Left ventricle myocardium inferior (tissue), 1 donor: ENCODE data around the gene THBS1. TPM values are rescaled to one million over a fixed set of nuclear protein-coding genes. Genes with fewer than 3 reads are reported as not detected.

Experiments used
- DNase-seq: peaks from one replicate; pipeline ENCODE4 v3.0.0-alpha.2; 2020
- H3K27ac ChIP-seq: fragments of 200-600 bp; replicated peaks from 2 replicates; pipeline ENCODE4 v1.8.0; 2021
- H3K27me3 ChIP-seq: fragments of 200-600 bp; 2 replicates; pipeline ENCODE4 v1.8.0; 2021; ENCODE audit warnings: low read depth
- H3K36me3 ChIP-seq: fragments of 200-600 bp; 2 replicates; pipeline ENCODE4 v1.8.0; 2021
- H3K4me1 ChIP-seq: fragments of 200-600 bp; 2 replicates; pipeline ENCODE4 v1.8.0; 2021
- H3K4me3 ChIP-seq: fragments of 200-600 bp; 2 replicates; pipeline ENCODE4 v1.8.0; 2021; ENCODE audit warnings: mild to moderate bottlenecking, moderate library complexity
- H3K9me3 ChIP-seq: fragments of 200-600 bp; replicated peaks from 2 replicates; pipeline ENCODE4 v1.8.0; 2021
- intact Hi-C: fragments of 100-400 bp; cut with micrococcal nuclease; formaldehyde crosslinking; loops from one replicate; pipeline ENCODE4 v1.11.0; 2022
- total RNA-seq: library from RNA; stranded (reverse); fragmentation: NEBNext Ultra II Directional; extraction: Animal tissue kit (Norgen Biotek cat#: 25700); gene quantifications from one replicate; pipeline ENCODE4 v1.2.1, GENCODE V29; 2021
- TF ChIP-seq, protein P1 (sequence below): fragments of 200-600 bp; IDR thresholded peaks from 2 replicates; pipeline ENCODE4 v1.8.0; 2021; ENCODE audit warnings: antibody characterized with exemption, mild to moderate bottlenecking, borderline replicate concordance
- donor health status: DM: no; HTN: yes; CAD: no; lungs with severe emphysema.

THBS1 gene
- total RNA-seq, 1 donor from 2014 or later: 47.4 TPM

DNA sequence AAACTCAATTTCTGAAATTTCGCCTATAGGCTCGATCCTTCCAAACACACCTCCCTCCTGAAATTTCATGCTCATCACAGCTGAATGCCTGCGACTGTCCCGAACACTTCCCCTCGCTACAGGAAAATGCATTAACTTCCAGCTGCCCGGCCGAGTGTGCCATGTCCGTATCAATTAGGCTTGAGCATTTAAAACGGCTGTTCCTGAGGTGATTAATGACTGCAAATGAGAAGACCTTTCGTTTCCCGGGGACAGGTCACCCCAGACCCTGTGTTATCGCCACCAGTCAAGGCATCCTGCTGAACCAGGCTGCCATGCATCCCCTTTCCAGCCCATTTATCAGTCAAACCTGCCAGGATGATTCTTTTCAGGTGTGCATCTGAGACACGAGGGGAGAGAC lies 63.3 kb downstream of the THBS1 start:
- no peaks in the 10 kb centered on the region for H3K9me3 ChIP-seq
- intact Hi-C loops: no loop called here
- H3K36me3 ChIP-seq: no peaks in the 10 kb centered on the region
- no peak overlapping the region for H3K27ac ChIP-seq
- no peak overlapping the region for H3K4me3 ChIP-seq
- no peaks in the 10 kb centered on the region for H3K27me3 ChIP-seq
- H3K4me1 ChIP-seq: peaks cover 23% of the 10 kb centered on the region
- TF ChIP-seq, protein P1, sequence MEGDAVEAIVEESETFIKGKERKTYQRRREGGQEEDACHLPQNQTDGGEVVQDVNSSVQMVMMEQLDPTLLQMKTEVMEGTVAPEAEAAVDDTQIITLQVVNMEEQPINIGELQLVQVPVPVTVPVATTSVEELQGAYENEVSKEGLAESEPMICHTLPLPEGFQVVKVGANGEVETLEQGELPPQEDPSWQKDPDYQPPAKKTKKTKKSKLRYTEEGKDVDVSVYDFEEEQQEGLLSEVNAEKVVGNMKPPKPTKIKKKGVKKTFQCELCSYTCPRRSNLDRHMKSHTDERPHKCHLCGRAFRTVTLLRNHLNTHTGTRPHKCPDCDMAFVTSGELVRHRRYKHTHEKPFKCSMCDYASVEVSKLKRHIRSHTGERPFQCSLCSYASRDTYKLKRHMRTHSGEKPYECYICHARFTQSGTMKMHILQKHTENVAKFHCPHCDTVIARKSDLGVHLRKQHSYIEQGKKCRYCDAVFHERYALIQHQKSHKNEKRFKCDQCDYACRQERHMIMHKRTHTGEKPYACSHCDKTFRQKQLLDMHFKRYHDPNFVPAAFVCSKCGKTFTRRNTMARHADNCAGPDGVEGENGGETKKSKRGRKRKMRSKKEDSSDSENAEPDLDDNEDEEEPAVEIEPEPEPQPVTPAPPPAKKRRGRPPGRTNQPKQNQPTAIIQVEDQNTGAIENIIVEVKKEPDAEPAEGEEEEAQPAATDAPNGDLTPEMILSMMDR: no peak
- DNase-seq: no peak

DNA sequence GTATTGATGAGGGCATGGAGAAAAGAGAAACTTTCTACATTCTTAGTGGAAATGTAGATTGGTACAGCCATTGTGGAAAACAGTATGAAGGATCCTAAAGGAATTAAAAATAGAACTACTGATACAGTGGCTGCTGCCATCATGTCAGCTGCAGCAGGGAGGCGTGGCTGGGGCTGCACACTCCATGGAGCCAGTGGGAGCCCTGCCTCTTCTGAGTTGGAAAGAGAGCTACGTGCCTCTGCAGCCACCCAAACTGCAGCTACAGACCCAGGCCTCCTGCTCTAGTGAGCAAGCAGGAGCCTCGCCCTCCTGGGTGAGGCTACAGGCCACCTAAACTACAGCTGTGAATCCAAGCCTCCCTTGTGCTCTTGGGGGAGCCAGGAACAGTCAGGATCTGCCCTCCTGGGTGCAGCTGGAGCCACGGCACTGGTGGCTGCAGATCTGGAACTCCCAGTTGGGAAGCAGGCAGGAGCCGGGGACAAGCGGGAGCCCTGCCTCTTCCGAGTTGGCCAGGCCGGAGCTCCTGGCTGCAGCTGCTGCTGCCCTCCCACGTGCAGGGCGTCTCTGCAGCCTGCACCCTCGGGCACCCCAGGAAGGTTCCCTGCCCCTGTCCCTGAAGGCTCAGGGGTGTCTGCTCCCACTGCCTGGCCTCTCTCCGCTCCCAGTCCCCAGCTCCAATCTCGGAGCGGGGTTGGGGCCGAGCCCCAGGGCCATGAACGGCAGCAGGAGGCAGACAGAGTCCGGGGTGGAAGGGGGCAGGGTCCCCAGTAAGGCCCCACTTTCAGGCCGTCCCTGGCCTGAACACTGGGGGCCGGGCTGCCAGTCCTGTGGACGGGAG lies 64.5 kb downstream of the THBS1 start:
- DNase-seq: peak; percentile 37
- Histone ChIP-seq H3K4me1 (peaks cover 27% of the 10 kb centered on the region), H3K27ac (peak overlapping the region; percentile 69), H3K36me3 (no peaks in the 10 kb centered on the region), H3K9me3 (no peaks in the 10 kb centered on the region), H3K27me3 (no peaks in the 10 kb centered on the region), H3K4me3 (no peak overlapping the region)
- intact Hi-C loops: no loop called here
- TF ChIP-seq, protein P1: no peak

DNA sequence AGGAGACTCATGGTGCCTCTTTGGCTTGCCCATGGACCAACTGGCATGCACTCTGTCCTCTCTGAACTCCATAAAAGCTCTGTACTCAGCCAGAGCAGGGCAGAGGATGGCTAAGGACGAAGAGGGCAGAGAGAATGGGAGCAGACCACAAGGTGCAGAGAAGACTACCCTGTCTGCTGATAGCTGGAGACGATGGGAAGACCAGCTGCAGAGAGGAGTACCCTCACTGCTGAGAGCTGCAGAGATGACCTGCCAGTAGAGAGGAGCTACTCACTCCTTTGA lies 65.0 kb downstream of the THBS1 start:
- H3K9me3 ChIP-seq: no peaks in the 10 kb centered on the region
- no peak for DNase-seq
- intact Hi-C loops: no loop called here
- peaks cover 27% of the 10 kb centered on the region for H3K4me1 ChIP-seq
- H3K27ac ChIP-seq: no peak overlapping the region
- H3K36me3 ChIP-seq: no peaks in the 10 kb centered on the region
- no peaks in the 10 kb centered on the region for H3K27me3 ChIP-seq
- no peak overlapping the region for H3K4me3 ChIP-seq
- TF ChIP-seq, protein P1: no peak

DNA sequence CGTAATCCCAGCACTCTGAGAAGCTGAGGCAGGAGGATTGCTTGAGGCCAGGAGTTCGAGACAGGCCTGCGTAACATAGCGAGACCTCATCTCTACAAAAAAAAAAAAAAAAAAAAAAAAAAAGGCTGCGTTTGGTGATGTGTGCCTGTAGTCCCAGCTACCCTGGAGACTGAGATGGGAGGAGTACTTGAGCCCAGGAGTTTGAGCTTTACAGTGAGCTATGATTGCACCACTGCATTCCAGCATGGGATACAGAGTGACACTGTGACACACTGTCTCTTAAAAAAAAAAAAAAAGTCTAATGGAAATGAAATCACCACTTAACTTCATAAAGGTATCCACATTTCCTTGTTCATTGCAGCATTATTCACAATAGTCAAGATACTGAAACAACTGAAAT lies 65.5 kb downstream of the THBS1 start:
- Histone ChIP-seq H3K27ac (no peak overlapping the region), H3K4me1 (peaks cover 27% of the 10 kb centered on the region), H3K36me3 (no peaks in the 10 kb centered on the region), H3K9me3 (no peaks in the 10 kb centered on the region), H3K27me3 (no peaks in the 10 kb centered on the region), H3K4me3 (no peak overlapping the region)
- TF ChIP-seq, protein P1: no peak
- DNase-seq: no peak
- intact Hi-C loops: no loop called here

Other genes starting within 250 kb of the THBS1 start
- gene FSIP1, start 201.8 kb downstream of the THBS1 start, total RNA-seq: 1.2 TPM